ENCODE data around the gene GFRA1. TPM values are rescaled to one million over a fixed set of nuclear protein-coding genes. Genes with fewer than 3 reads are reported as not detected.

GFRA1 gene
- total and polyA plus RNA-seq, 2 of the 4 experiments (the other 2 are of a cell fraction) = 9.1 to 9.3 TPM

DNA sequence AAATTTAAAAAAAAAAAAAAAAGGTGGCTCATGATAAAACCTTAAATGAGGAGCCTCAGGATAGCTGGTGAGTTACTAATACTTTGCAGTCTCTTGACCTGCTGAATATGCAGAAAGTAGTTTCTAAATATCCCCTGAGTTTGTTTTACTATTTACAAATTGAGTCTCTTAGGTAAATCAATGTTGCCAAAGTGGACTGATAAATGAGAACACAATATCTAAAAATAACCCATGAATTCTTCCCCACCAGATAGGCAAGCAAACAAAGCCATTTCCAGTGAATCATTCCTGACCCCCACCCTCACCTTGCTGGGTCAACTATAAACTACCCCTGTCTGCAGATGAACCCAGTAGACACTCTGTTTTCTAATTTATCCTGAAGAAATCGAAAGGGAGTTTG lies 78.9 kb downstream of the GFRA1 start:
- BruUV-seq (replicated peaks) = no TSS peak
- H3K27me3 ChIP-seq (ENCODE audit: control insufficient read depth, insufficient read depth, low read length) = no peaks in the 10 kb centered on the region
- H4K20me1 ChIP-seq (ENCODE audit: insufficient read depth, low read length) = no peaks in the 10 kb centered on the region
- ChIA-PET POLR2A (ENCODE audit: unreplicated experiment) (no interaction called here), CTCF (no interaction called here)
- in situ Hi-C loops (cut with MboI; ENCODE audit: low sequenced_read_pairs) = no loop called here
- no peak overlapping the region for H2BK120ac ChIP-seq (ENCODE audit: low read depth, low read length)
- H4K5ac ChIP-seq (ENCODE audit: low read depth, low read length) = no peak overlapping the region
- H3K9me3 ChIP-seq (ENCODE audit: control insufficient read depth, insufficient read depth, low read length) = peaks cover 7% of the 10 kb centered on the region; the same call in 1 of the 2 replicates
- dilution Hi-C loops (cut with HindIII; ENCODE audit: low sequenced_read_pairs, unreplicated experiment) = no loop called here
- H3K79me1 ChIP-seq (ENCODE audit: low read depth in 1 of 2, low read length in 2 of 2) = no peaks in the 10 kb centered on the region
- no peak overlapping the region for H2AK9ac ChIP-seq (replicated peaks; ENCODE audit: low read depth, low read length, poor library complexity)
- H2BK15ac ChIP-seq (ENCODE audit: low read depth, low read length) = no peak overlapping the region
- no peak overlapping the region for H3K27ac ChIP-seq (ENCODE audit: insufficient read depth, low read length)
- TF ChIP-seq FOS (IDR thresholded peaks at IDR 0.05; ENCODE audit: low read depth, low read length) (no peak), MAZ (IDR thresholded peaks at IDR 0.05; ENCODE audit: borderline replicate concordance, low read depth, low read length) (no peak), RFX5 (IDR thresholded peaks at IDR 0.05; ENCODE audit: low read depth, low read length) (no peak), MAFK (IDR thresholded peaks at IDR 0.05; ENCODE audit: low read depth, low read length) (no peak), MXI1 (IDR thresholded peaks at IDR 0.05; ENCODE audit: borderline replicate concordance, low read depth, low read length) (no peak), NFE2L2 (IDR thresholded peaks at IDR 0.05; ENCODE audit: low read depth, low read length) (no peak), POLR2A (IDR thresholded peaks at IDR 0.05; ENCODE audit: low read depth, low read length) (no peak), CEBPB (IDR thresholded peaks at IDR 0.05; ENCODE audit: low read depth, low read length) (no peak), BHLHE40 (IDR thresholded peaks at IDR 0.05; ENCODE audit: low read depth, low read length) (no peak), CHD1 (IDR thresholded peaks at IDR 0.05; ENCODE audit: low read depth, low read length) (no peak), SMC3 (IDR thresholded peaks at IDR 0.05; ENCODE audit: low read depth, low read length) (no peak), RCOR1 (IDR thresholded peaks at IDR 0.05; ENCODE audit: insufficient replicate concordance, low read length) (no peak), RAD21 (IDR thresholded peaks at IDR 0.05; ENCODE audit: low read length) (no peak)
- TF ChIP-seq, protein P1, sequence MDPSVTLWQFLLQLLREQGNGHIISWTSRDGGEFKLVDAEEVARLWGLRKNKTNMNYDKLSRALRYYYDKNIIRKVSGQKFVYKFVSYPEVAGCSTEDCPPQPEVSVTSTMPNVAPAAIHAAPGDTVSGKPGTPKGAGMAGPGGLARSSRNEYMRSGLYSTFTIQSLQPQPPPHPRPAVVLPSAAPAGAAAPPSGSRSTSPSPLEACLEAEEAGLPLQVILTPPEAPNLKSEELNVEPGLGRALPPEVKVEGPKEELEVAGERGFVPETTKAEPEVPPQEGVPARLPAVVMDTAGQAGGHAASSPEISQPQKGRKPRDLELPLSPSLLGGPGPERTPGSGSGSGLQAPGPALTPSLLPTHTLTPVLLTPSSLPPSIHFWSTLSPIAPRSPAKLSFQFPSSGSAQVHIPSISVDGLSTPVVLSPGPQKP (IDR thresholded peaks at IDR 0.05; ENCODE audit: borderline replicate concordance, low read depth, low read length) = no peak
- TF ChIP-seq, protein P2, sequence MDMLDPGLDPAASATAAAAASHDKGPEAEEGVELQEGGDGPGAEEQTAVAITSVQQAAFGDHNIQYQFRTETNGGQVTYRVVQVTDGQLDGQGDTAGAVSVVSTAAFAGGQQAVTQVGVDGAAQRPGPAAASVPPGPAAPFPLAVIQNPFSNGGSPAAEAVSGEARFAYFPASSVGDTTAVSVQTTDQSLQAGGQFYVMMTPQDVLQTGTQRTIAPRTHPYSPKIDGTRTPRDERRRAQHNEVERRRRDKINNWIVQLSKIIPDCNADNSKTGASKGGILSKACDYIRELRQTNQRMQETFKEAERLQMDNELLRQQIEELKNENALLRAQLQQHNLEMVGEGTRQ (IDR thresholded peaks at IDR 0.05; ENCODE audit: low read depth, low read length) = no peak
- TF ChIP-seq, protein P3, sequence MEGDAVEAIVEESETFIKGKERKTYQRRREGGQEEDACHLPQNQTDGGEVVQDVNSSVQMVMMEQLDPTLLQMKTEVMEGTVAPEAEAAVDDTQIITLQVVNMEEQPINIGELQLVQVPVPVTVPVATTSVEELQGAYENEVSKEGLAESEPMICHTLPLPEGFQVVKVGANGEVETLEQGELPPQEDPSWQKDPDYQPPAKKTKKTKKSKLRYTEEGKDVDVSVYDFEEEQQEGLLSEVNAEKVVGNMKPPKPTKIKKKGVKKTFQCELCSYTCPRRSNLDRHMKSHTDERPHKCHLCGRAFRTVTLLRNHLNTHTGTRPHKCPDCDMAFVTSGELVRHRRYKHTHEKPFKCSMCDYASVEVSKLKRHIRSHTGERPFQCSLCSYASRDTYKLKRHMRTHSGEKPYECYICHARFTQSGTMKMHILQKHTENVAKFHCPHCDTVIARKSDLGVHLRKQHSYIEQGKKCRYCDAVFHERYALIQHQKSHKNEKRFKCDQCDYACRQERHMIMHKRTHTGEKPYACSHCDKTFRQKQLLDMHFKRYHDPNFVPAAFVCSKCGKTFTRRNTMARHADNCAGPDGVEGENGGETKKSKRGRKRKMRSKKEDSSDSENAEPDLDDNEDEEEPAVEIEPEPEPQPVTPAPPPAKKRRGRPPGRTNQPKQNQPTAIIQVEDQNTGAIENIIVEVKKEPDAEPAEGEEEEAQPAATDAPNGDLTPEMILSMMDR (conservative IDR thresholded peaks at IDR 0.05; ENCODE audit: low read depth, low read length) = no peak
- DNase-seq = no peak
- no peak overlapping the region for H2AFZ ChIP-seq (replicated peaks; ENCODE audit: low read length, poor library complexity)
- intact Hi-C loops (cut with micrococcal nuclease) = no loop called here
- no peak overlapping the region for H3K4me2 ChIP-seq (ENCODE audit: low read depth, low read length)
- no peak overlapping the region for H3K4ac ChIP-seq (ENCODE audit: low read depth, low read length)
- H2AK5ac ChIP-seq (ENCODE audit: low read depth, low read length) = no peak overlapping the region
- H3K36me3 ChIP-seq (ENCODE audit: control insufficient read depth, insufficient read depth, low read length) = no peaks in the 10 kb centered on the region
- no peak for ATAC-seq (ENCODE audit: low read depth)
- no peak overlapping the region for H2BK5ac ChIP-seq (ENCODE audit: low read depth, low read length, poor library complexity, severe bottlenecking)
- no peak overlapping the region for H4K8ac ChIP-seq (ENCODE audit: low read depth in 2 of 2, low read length in 2 of 2)
- H3K9ac ChIP-seq (ENCODE audit: low read depth, low read length) = no peak overlapping the region
- H3K9me1 ChIP-seq (ENCODE audit: insufficient read depth, low read length) = no peaks in the 10 kb centered on the region
- H3K4me3 ChIP-seq (ENCODE audit: insufficient read depth, low read depth, low read length) = no peak overlapping the region
- no CpG with 5 or more reads among the region's 1 CpG for WGBS, 2 experiments (ENCODE audit: extremely low coverage in 2 of 2, insufficient read length in 1 of 2)
- H3K14ac ChIP-seq (replicated peaks; ENCODE audit: low read depth, low read length) = no peak overlapping the region
- no peak overlapping the region for H3K56ac ChIP-seq (ENCODE audit: extremely low read depth, insufficient read depth, low read length)
- no peak overlapping the region for H4K91ac ChIP-seq (ENCODE audit: insufficient read depth, low read depth, low read length)
- no peak overlapping the region for H2BK20ac ChIP-seq (ENCODE audit: low read depth, low read length)
- H3K4me1 ChIP-seq (ENCODE audit: control insufficient read depth, insufficient read depth, low read length) = no peaks in the 10 kb centered on the region
- no peak overlapping the region for H3K18ac ChIP-seq (ENCODE audit: low read depth, low read length)
- H3K23ac ChIP-seq (ENCODE audit: low read depth, low read length) = no peak overlapping the region
